AG10803 (cell line): ENCODE measurements around the gene GDPD4.

Experiments used
- DNase-seq: peaks from one replicate; pipeline ENCODE4 v3.0.0; 2010; ENCODE audit warnings: low read depth
- H3K4me3 ChIP-seq: 2 replicates; pipeline ENCODE4 v1.5.1; 2011; ENCODE audit warnings: mild to moderate bottlenecking, low read length, control low read depth
- CTCF ChIP-seq: conservative IDR thresholded peaks from 2 replicates; pipeline ENCODE4 v1.5.1; 2011; ENCODE audit warnings: mild to moderate bottlenecking, low read length, control low read depth, inconsistent platforms

Gene GDPD4

GRCh38 chr11:77190331-77191075, 111.0 kb downstream of the GDPD4 start:
- no peak for TF ChIP-seq CTCF
- H3K4me3 ChIP-seq: no peak overlapping the region
- no peak for DNase-seq

- no peak for TF ChIP-seq CTCF
Observed at GRCh38 chr11:77189588-77190210, 111.8 kb downstream of the GDPD4 start.

GRCh38 chr11:77188633-77189491, 112.6 kb downstream of the GDPD4 start:
- DNase-seq: no peak
- no peak for TF ChIP-seq CTCF
- no peak overlapping the region for H3K4me3 ChIP-seq

More at GRCh38 chr11:77189588-77190210, 111.8 kb downstream of the GDPD4 start:
- no peak for DNase-seq
- H3K4me3 ChIP-seq: no peak overlapping the region

GRCh38 chr11:77187776-77188632, 113.5 kb downstream of the GDPD4 start:
- peak; percentile 73 for DNase-seq
- H3K4me3 ChIP-seq: no peak overlapping the region
- TF ChIP-seq CTCF: peak; percentile 97

GRCh38 chr11:77187111-77187750, 114.3 kb downstream of the GDPD4 start:
- no peak for TF ChIP-seq CTCF
- no peak for DNase-seq
- H3K4me3 ChIP-seq: no peak overlapping the region

- H3K4me3 ChIP-seq: no peak overlapping the region
- TF ChIP-seq CTCF: no peak
- no peak for DNase-seq
Observed at GRCh38 chr11:77186302-77186701, 115.2 kb downstream of the GDPD4 start.
